OCI-LY3 (cell line): ENCODE measurements around the gene KRT5.

Experiments
- H2AFZ ChIP-seq: fragments of 200-600, 300-600 bp; shearing (Covaris generic); 2 replicates; pipeline ENCODE4 v1.6.0; 2014; ENCODE audit warnings: antibody characterized with exemption, low read depth, low read length
- H3K27ac ChIP-seq: fragments of 200-600, 300-600 bp; sonication (generic); 2 replicates; pipeline ENCODE4 v1.5.1; 2014; ENCODE audit warnings: mild to moderate bottlenecking, low read length, moderate library complexity, mixed read lengths
- H3K27me3 ChIP-seq: fragments of 200-600, 300-600 bp; sonication (generic); 2 replicates; pipeline ENCODE4 v1.6.1; 2014; ENCODE audit warnings: low read depth, low read length, mixed read lengths
- H3K36me3 ChIP-seq: fragments of 200-600, 300-600 bp; sonication (generic); replicated peaks from 2 replicates; pipeline ENCODE3; 2014; ENCODE audit warnings: low read depth, low read length, mixed read lengths
- H3K4me1 ChIP-seq: fragments of 300-600, 200-600 bp; sonication (generic); 2 replicates; pipeline ENCODE4 v1.6.1; 2014; ENCODE audit warnings: low read length, mixed read lengths
- H3K4me2 ChIP-seq: fragments of 200-600, 300-600 bp; sonication (generic); 2 replicates; pipeline ENCODE4 v1.6.1; 2014; ENCODE audit warnings: low read length, mixed read lengths
- H3K4me3 ChIP-seq: fragments of 300-600, 200-600 bp; sonication (generic); 2 replicates; pipeline ENCODE4 v1.5.1; 2014; ENCODE audit warnings: antibody characterized with exemption, mild to moderate bottlenecking, low read length, moderate library complexity
- H3K79me2 ChIP-seq: fragments of 300-600, 200-600 bp; shearing (Covaris generic); 2 replicates; pipeline ENCODE4 v1.6.1; 2014; ENCODE audit warnings: mild to moderate bottlenecking, low read length, mixed read lengths
- H3K9ac ChIP-seq: fragments of 300-600, 200-600 bp; shearing (Covaris generic); 2 replicates; pipeline ENCODE4 v1.6.0; 2014; ENCODE audit warnings: mild to moderate bottlenecking, low read length, moderate library complexity
- H3K9me3 ChIP-seq: fragments of 200-600, 300-600 bp; shearing (Covaris generic); 2 replicates; pipeline ENCODE4 v1.6.1; 2014; ENCODE audit warnings: low read length, mixed read lengths; ENCODE audit not compliant: insufficient read depth
- H4K20me1 ChIP-seq: fragments of 200-600, 300-600 bp; sonication (generic); 2 replicates; pipeline ENCODE4 v1.6.1; 2016; ENCODE audit warnings: low read length, mixed read lengths; ENCODE audit not compliant: insufficient read depth
- CTCF ChIP-seq: fragments of 200-600, 300-600 bp; sonication (generic); IDR thresholded peaks from 2 replicates; pipeline ENCODE4 v1.5.1; 2014; ENCODE audit warnings: antibody characterized with exemption, low read length, low read depth
- EZH2phosphoT487 ChIP-seq: fragments of 200-600 bp; shearing (Covaris generic); IDR thresholded peaks from 2 replicates; pipeline ENCODE4 v1.6.1; 2018; ENCODE audit warnings: antibody characterized with exemption, mixed run types, low read depth

Gene KRT5

GRCh38 chr12:52546126-52546525 is 25.9 kb upstream of the KRT5 start:
- no peaks in the 10 kb centered on the region for H3K79me2 ChIP-seq
- no peak overlapping the region for H3K9ac ChIP-seq
- H3K4me2 ChIP-seq: no peak overlapping the region
- H3K4me1 ChIP-seq: peaks cover 19% of the 10 kb centered on the region
- no peak overlapping the region for H3K27ac ChIP-seq
- no peaks in the 10 kb centered on the region for H3K36me3 ChIP-seq
- no peak for TF ChIP-seq CTCF
- TF ChIP-seq EZH2phosphoT487: no peak
- H4K20me1 ChIP-seq: no peaks in the 10 kb centered on the region
- 0 out of 2 replicates have a peak, but pooled peaks cover 10% of the 10 kb centered on the region for H3K27me3 ChIP-seq
- no peaks in the 10 kb centered on the region for H3K9me3 ChIP-seq
- H2AFZ ChIP-seq: no peak overlapping the region
- no peak overlapping the region for H3K4me3 ChIP-seq

GRCh38 chr12:52543985-52544883 is 24.0 kb upstream of the KRT5 start:
- TF ChIP-seq EZH2phosphoT487 (no peak), CTCF (no peak)
- no peak overlapping the region for H2AFZ ChIP-seq

GRCh38 chr12:52542785-52543318 is 22.7 kb upstream of the KRT5 start:
- Histone ChIP-seq H3K9ac (no peak overlapping the region), H3K4me3 (no peak overlapping the region), H3K36me3 (no peaks in the 10 kb centered on the region), H3K4me1 (peaks cover 13% of the 10 kb centered on the region), H3K79me2 (no peaks in the 10 kb centered on the region), H3K4me2 (no peak overlapping the region), H2AFZ (no peak overlapping the region), H3K27ac (no peak overlapping the region), H3K27me3 (no peaks in the 10 kb centered on the region), H4K20me1 (no peaks in the 10 kb centered on the region), H3K9me3 (no peaks in the 10 kb centered on the region)
- TF ChIP-seq EZH2phosphoT487 (no peak), CTCF (no peak)

More at GRCh38 chr12:52543985-52544883, 24.0 kb upstream of the KRT5 start:
- Histone ChIP-seq H3K9ac (no peak overlapping the region), H4K20me1 (no peaks in the 10 kb centered on the region), H3K27me3 (no peaks in the 10 kb centered on the region), H3K27ac (no peak overlapping the region), H3K79me2 (no peaks in the 10 kb centered on the region), H3K4me1 (peaks cover 19% of the 10 kb centered on the region), H3K4me2 (no peak overlapping the region), H3K36me3 (no peaks in the 10 kb centered on the region), H3K4me3 (no peak overlapping the region), H3K9me3 (no peaks in the 10 kb centered on the region)

GRCh38 chr12:52542157-52542556 is 22.0 kb upstream of the KRT5 start:
- Histone ChIP-seq H4K20me1 (no peaks in the 10 kb centered on the region), H3K27me3 (no peaks in the 10 kb centered on the region), H3K79me2 (no peaks in the 10 kb centered on the region), H3K4me2 (no peak overlapping the region), H3K4me3 (no peak overlapping the region), H3K27ac (no peak overlapping the region), H2AFZ (no peak overlapping the region), H3K4me1 (peaks cover 6% of the 10 kb centered on the region), H3K9ac (no peak overlapping the region), H3K9me3 (no peaks in the 10 kb centered on the region), H3K36me3 (no peaks in the 10 kb centered on the region)
- TF ChIP-seq CTCF: no peak
- no peak for TF ChIP-seq EZH2phosphoT487
